Measurements from ENCODE around the gene SEMA4C.

GRCh38 chr2:96914332-96914731, 44.5 kb upstream of the SEMA4C start:
- TF ChIP-seq CTCF (conservative IDR thresholded peaks at IDR 0.05) (no peak), ZFX (IDR thresholded peaks at IDR 0.05) (no peak)

All from C4-2B (cell line).